Right renal pelvis (tissue), 4 donors: ENCODE results near the gene MPRIP. TPM values are rescaled to one million over a fixed set of nuclear protein-coding genes. Genes with fewer than 3 reads are reported as not detected.
A peak's percentile ranks its signal among the peaks of the same experiment; 100 is the strongest.

Source experiments
- DNase-seq, 4 donors: peaks; one replicate each; pipeline ENCODE4 v3.0.0-alpha.2; 2013; ENCODE audit warnings: low read depth in 4 of 4, low spot score in 3 of 4, missing footprints in 1 of 4
- polyA plus RNA-seq, 4 donors: library from polyadenylated mRNA; unstranded; fragments of 120-200 nt; gene quantifications; one replicate each; pipeline ENCODE4 v1.2.1, GENCODE V29; 2013; ENCODE audit not compliant: insufficient read length in 4 of 4

MPRIP gene
- polyA plus RNA-seq, 4 donors, result 140 to 180 (median 164) TPM

DNA sequence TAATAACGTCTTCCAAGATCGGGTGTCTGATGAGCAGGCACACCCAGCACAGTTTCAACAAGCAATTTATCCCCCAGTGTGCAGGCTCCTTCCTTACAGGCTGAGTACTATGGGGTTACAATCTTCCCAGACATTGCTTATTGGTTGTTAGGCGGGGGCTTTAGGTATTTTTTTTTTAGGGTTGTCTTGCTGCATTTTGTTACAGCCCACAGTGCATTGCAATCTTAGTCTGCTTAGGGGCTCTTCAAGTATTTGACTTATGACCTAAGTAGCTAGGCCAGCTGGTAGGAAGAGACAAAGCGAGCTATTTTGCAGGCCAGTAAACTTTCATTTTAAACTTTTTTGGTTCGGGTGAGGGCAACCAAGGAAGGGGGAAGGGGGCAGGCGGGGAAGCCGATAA is 158.1 kb downstream of the MPRIP start:
- no peak for DNase-seq

DNA sequence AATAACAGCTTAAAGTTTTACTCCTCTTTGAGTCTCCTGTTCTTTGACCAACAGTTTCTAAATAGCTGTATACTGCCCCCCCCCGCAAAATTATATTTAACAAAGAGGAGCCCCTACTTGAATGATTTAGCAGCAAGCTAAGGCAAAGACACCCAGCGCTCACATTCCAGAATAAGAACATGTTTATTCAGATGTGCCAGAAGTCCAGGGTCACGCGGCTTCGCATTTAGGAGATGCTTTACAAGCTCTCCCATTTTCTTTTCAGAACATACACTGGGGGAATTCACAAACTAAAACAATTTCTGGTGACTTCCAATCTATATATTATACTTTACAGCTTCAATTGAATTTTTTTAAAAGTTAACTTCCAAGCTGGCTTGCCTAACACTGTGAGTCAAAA is 158.6 kb downstream of the MPRIP start:
- no peak for DNase-seq

DNA sequence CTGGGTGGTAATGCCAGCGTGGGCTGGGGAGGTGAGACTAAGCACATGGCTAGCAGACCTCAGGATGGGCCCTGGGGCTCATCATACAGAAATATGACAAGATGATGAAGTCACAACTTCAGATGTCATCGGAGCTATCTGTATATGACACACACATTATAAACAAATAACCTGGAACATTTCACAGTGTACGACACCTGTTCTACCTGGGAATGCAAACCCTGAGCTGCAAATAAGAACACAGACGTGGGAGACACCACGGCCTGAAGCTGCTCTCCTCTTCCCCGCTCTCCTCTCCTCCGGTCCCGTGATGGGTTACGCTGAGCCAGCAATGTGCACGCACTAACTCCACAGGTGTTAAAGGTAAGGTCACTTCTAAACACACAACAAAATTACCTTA is 159.0 kb downstream of the MPRIP start:
- no peak for DNase-seq

DNA sequence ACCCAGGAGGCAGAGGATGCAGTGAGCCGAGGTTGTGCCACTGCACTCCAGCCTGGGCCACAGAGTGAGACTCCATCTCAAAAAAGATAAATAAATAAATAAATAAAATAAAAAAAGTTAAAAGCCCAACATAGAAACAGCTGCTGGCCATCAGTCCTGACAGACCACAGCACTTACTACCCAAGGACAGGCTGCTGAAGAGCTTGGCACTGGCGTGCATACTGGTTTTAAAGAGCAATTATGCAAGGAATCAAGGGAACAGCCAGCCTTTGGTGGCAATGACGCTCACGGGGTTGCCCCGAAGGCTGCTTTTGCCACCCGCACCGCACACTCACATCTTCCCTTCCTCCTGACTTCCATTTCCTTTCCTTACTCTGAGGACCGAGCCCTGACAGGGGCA is 159.7 kb downstream of the MPRIP start:
- DNase-seq, result no peak

DNA sequence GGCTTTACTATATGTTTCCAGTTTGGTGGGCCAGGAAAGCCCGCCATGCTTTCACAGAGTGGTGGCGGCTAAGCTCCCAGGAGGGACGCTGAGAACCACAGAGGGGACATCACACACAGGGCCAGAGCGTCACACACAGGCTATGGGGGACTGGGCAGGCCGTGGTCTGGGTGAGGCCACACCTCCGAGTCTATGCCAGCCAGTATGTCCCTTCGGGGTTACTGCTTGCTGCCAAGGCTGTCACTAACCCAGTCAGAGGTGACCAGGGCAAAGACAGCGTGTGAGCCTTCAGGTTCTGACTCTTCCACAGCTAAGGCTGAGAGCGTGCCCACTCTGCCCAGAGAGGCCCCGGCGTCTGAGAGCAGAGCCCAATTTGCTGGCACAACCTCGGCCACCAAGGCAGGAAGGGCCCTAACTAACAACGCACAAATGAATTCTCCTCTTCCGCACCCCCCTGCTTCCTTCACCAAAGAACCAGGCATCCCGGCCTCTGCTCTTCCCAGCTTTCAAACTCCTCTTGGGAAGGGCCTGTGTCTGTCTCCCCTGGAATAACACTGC is 161.0 kb downstream of the MPRIP start:
- no peak for DNase-seq

DNA sequence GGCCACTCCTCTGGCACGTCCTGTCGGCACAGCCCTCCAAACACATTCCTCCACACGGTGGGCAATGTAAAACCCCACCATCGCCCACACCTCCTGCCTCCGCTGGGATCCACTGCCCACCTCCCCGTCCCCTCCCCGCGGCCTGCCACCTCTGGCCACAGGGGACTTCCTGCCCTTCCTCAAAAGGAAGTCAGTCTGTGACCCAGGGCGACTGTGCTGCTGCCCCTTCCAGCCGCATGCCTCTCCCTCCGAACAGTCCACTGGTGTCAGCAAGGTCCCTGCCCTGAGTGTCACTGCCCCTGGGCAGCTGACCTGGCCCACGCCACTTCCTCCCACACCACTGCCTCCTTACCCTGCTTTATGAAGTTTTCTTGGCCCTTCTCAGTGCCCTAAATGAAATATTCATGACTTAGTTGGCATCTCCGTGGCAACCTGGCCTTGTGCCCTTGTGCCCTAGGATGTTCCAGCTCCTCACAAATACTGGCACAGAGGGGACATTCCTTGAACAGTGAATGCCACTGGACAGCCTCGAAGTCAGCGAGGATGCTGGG is 161.9 kb downstream of the MPRIP start:
- no peak for DNase-seq

DNA sequence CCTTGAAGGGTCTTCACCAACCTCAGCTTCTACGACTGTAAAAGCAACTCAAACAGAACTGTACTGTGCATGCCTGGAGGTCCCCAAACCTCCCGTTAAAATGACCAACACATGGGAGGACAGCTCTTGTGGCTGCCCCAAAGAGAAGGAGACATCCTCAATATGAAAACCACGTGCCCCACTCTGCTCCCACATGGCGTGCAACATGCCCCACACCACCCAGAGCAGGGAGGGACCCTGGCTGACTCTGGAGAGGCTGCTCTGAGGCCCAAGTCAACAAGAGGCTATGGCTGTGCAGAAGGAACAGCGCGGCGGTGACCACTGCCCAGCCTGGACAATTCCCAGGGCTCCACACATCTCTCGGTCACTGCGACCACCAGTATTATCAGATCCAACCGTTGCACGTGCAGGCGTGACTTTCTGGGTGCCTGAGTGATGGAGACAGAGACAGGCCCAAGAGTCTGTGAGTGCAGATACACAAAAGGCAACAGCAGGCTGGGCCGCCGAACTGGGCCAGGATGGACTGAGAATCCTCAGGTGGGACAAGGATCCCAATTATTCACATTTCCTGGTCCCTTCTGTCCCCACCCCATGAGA is 162.5 kb downstream of the MPRIP start:
- DNase-seq, result no peak

DNA sequence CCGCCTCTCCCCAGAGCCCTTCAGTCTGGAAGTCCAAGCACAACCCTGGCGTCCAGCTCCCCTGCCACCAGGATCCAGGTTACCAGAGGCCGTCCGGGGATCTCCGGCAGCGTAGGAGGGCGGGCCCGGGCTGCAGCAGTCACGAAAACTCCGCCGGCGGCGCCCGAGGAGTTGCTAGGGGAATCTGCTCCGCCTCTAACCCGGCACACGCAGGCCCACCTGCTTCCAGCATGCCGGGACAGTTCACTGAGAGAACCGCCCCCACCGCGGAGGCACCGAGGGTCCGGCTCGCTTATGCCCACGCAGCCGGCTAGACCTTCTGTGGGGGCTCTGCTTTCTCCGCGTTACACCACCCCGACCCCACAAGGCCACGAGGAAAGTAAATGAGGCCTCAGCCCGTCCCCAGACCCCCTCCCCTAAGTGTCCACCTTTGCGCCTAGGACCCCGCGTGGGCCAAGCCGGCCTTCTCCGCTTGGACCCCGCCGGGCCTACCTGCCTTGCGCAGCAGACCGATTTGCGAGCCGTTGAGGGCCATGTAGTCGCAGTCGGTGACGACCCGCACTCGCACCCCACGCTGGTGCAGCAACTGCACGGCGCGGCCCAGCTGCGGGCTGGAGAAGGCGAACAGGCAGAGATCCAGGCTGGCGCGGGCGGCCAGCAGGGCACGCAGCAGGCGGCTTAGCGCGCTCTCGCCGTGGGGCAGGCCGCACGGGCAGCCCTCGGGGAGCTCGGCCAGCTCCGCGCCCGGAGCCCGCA is 163.3 kb downstream of the MPRIP start:
- DNase-seq, result peak in 1 of 4 donors; percentile 35

DNA sequence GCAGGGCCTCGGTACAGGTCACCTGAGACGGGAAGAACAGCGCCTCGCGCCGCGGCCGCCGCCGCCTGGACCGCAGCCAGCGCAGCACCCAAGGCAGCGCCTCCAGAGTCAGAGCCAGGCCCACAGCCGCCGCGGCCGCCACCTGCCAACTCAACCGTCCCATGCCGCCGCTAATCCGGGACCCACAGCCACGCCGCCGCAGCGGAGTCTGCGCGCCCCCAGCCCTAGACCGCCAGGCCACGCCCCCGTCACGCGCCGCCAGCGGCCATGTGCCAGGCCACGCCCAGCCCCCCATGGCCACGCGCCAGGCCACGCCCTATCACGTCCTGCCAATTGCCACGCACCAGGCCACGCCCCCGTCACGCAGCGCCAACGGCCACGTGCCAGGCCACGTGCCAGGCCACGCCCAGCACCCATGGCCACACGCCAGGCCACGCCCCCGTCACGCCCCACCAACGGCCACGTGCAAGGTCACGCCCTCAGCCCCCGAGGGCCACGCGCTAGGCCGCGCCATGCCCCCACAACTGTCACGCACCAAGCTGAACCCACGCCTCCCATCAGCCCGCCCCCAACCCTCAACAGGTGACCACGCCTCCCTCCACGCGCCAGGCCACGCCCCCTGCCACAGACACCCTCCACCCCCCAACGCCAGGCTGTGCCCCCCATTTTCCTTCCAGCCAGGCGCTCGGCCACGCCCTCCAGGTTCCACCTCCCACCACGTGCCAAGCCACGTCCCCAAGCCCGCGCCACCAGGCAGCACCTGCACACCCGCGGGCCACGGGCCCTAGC is 164.1 kb downstream of the MPRIP start, which contains the start of gene PLD6:
Gene PLD6, minus strand, starts transcription at position 210 of the 789 bp plus-strand sequence. Its CDS starts 47 bp downstream, at position 163.
- no peak for DNase-seq

DNA sequence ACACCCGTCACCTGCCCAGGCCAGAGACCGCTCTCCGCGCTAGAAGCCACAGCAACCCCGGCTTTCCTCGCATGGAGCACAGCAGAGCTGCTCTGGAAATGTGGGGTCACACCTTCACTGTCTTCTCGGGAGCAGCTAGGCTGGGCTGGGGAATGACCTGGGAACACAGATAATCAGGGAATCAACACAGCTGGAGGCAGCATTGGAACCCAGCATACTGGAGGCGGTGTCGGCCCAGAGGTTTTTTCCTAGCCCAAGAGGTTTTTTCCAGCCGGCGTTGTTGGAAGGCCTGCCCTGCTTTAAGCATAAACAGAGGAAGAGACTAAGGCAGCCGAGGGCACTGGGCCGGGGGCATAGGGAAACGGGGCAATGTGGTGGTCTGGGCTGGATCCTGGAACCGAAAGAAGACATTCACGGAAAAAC is 164.7 kb downstream of the MPRIP start:
- DNase-seq, result no peak

DNA sequence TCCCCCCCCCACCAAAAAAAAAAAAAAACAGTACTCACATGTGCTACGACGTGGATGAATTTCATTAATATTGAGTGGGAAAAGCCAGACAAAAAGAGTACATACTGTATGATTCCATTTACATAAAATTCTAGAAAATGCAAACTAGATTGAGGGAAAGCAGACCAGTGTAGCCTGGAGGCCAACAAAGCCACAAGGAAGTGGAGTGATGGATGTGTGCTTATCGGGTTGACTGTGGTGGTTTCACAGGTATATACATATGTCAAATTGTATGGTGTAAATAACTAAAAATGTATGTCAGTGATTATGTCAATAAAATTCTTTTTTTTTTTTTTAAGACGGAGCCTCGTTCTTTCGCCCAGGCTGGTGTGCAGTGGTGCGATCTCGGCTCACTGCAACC is 165.7 kb downstream of the MPRIP start:
- DNase-seq, result no peak

DNA sequence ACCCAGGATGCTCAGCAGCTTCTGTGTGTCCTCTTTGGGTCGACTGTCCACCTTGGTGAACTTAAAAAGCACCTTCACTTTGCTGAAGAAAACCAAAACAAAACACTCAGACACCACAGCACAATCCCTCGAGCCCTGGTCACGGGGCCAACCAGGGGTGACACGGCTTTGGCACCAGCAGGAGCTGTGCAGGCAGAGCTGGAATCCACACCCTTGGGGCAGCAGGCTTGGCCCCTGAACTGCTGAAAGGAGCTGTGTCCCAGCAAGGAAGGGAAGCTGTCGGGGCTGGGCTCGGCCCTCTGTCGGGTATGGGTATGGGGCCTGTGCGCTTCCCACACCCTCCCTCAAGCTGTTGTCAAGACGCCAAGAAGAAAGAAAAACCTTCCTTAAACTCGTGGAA is 171.5 kb downstream of the MPRIP start:
- DNase-seq, result no peak

DNA sequence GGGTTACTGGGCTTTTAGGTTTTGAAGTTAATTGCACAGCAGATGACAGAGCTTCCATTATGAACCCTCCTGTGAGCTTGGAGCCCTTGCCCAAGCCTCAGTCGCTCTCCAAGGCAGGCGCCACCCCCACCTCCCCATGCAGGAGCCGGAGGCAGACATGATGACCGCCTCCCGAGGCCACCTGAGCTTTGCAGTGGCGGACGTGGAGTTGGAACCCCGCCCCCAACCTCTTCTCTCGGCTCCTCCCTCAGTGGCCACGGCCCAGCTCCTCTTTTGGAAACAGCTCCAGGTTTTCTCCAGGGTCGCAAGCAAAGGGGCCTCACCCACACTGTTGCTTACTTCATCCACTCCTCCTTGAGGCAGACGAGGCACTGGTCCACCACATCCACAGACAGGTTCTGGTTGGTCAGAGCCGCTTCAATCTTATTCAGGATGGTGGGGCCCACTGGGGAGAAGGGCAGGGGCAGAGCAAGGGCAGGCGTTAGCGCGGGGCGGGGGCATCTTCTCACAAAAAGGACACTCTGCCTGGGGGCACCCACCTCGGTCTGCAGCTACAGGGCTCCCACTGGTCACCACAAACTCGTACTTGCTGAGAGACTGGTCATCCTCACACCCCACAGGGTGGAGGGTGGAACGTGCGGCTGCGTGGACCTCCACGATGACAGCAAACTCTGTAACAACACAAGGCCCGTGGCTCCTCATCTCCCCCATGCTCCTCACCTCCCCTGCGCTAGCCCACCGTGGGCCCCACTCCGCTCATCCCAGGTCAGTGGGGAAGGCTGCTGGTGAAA is 172.6 kb downstream of the MPRIP start:
- no peak for DNase-seq

DNA sequence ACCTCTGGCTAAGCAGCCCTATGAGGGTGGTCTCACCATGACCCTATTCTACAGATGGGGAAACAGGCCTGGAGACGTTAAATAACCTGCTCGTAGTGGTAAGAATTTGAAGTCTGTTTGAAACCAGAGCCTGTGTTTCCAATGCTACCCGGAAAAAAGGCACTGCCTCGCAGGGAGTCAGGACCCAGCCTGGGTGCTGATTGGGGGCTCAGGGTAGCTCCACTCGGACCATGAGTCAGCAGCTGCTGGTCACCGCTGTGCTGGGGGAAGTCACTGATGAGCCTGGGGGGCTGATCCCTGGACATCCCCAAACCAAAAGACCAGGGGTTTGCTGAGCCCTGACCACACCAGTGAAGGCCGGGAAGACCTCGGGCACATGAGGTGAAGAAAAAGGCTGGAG is 173.3 kb downstream of the MPRIP start:
- DNase-seq, result no peak

DNA sequence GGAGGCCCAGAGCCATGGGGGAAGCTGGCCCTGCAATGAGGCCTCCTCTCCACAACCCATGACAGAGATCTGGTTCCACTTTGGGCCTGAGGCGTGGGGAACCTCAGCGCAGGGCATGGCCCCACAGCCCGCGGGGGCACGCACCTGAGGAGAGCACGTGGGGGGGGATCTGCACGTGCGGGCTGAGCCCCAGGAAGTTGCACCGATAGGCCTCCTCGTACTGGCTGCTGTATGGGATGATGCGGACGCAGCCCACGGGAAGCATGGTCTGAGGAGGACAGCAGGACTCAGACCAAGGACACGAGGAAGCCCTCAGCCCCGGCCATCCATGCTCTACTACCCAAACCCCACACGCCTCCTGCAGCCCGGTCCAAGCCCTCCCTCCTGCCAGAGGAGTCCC is 174.0 kb downstream of the MPRIP start:
- no peak for DNase-seq

DNA sequence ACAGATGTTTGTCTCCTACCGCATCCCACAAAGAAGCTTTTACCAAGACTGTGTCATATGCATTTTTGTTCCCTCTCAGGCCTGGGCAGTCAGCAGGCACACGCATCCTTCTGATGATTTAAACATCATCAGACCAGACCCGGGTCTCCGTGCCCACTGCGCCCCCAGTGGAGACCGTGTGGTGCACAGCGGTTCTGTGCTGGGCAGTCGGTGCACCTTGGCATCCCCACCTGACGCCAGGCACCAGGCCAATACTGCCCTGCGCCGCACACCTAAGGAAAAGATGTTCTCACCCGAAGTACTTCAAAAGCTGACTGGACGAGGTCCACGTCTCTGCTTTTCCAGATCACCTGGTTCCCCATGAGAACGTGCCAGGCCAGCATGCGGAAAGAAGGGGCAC is 174.5 kb downstream of the MPRIP start:
- no peak for DNase-seq

DNA sequence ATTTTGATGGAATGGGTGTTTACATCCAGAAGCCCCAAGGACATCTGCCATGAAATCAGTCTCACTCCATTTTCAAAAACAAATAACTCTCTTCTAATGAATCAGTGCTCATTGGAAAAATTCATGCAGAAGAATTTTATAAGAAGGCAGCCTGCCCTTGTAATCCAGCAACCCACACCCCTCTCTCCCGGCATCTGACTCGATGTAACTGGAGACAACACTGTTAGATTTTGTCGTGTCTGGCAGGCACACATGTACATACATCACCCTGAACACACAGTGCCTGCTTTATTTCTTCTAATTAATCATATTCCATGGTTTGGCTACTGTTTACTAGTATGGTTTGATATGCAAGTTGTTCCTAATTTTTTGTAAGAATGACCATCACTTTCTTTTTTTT is 175.7 kb downstream of the MPRIP start:
- no peak for DNase-seq

DNA sequence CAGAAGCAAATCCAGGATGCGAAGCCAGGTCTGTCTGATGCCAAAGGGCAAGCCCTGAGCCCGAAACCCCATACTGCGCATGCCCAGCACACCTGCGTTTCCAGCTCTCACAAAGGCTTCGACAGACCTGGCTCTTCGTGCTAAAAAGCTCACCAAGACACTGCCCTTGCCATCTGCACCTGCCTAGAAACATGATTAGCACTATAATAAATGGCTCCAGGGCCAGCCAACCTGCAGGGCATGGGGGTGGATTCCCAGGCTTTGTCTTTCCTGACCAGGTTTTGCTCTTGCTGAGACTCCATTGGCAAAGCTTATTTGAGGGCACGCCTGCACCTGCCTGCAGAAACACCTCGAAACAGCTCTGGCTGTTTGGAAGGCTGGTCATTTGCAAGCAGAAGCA is 178.3 kb downstream of the MPRIP start:
- no peak for DNase-seq

DNA sequence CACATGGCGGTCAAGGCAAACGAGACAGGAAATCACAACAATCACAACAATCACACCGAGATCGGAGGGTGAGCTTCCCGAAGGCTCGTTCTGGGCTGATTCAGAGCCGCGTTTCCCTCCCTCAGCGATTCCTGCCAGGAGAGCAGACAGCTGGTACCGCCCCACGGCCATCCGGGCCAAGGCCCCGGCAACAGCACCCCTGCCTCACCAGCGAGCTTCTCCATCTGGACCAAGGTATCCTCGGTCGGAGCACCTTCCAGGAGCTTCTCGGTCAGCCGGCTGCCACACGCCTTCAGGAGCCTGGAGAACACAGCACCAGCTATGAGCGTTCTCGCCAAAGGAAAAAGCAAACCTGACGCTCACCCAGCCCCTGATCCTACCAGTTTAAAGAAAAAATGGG is 179.1 kb downstream of the MPRIP start:
- no peak for DNase-seq

DNA sequence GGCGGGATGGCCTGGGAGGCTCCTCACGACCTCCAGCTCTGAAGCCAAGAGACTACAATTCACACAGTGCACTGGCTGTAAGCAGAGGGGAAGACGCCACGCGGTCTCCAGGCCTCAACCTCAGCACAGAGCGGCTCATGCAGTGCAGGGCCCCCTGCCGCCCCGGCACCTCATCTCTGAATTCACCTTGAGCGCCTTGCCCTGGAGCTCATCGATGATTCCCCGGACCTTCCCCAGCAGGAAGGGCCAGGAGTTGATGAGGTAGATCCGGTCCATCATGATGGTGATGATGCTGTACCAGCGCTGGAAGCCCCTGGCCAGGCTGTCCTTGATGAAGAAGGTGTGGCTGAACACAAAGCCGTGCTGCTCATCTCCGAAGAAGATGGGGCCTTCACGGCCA is 181.5 kb downstream of the MPRIP start:
- no peak for DNase-seq
